IPS DF 6.9 (cell line): Measurements from ENCODE around the gene LHFPL2.

ENCODE experiments used
- DNase-seq: peaks from one replicate; pipeline ENCODE4 v3.0.0-alpha.2; 2013; ENCODE audit warnings: low read depth, low spot score
- H3K27ac ChIP-seq: one replicate; pipeline ENCODE4 v1.5.1; 2013; ENCODE audit warnings: low read length, control low read depth
- H3K27me3 ChIP-seq: 2 replicates; pipeline ENCODE4 v1.6.1; 2013; ENCODE audit warnings: mild to moderate bottlenecking, low read length; ENCODE audit not compliant: control insufficient read depth, insufficient read depth
- H3K36me3 ChIP-seq: 2 replicates; pipeline ENCODE4 v1.6.1; 2013; ENCODE audit warnings: low read length; ENCODE audit not compliant: control insufficient read depth, insufficient read depth
- H3K4me1 ChIP-seq: 2 replicates; pipeline ENCODE4 v1.6.1; 2013; ENCODE audit warnings: low read length; ENCODE audit not compliant: control insufficient read depth, insufficient read depth
- H3K4me3 ChIP-seq: 2 replicates; pipeline ENCODE4 v1.5.1; 2013; ENCODE audit warnings: mild to moderate bottlenecking, low read length
- H3K9me3 ChIP-seq: 2 replicates; pipeline ENCODE4 v1.6.1; 2013; ENCODE audit warnings: low read length, inconsistent platforms; ENCODE audit not compliant: control insufficient read depth, insufficient read depth
- WGBS: extraction: QIAGEN DNeasy Blood & Tissue Kit; methylation state at CpG from one replicate; pipeline ENCODE4 v1.1.7; 2013; ENCODE audit warnings: mixed read lengths, missing lambda C conversion rate; ENCODE audit not compliant: insufficient read length, insufficient coverage; 5-methylcytosine and 5-hydroxymethylcytosine counted together

Gene LHFPL2

GRCh38 chr5:78591138-78591612, 57.4 kb downstream of the LHFPL2 start:
- no peaks in the 10 kb centered on the region for H3K27me3 ChIP-seq
- WGBS, result no CpG with 5 or more reads among the region's 6 CpGs
- H3K4me1 ChIP-seq, result peaks cover 4% of the 10 kb centered on the region; the same call in 1 of the 2 replicates
- H3K27ac ChIP-seq, result no peak overlapping the region
- no peaks in the 10 kb centered on the region for H3K9me3 ChIP-seq
- H3K36me3 ChIP-seq, result no peaks in the 10 kb centered on the region
- DNase-seq, result no peak
- H3K4me3 ChIP-seq, result no peak overlapping the region

DNA sequence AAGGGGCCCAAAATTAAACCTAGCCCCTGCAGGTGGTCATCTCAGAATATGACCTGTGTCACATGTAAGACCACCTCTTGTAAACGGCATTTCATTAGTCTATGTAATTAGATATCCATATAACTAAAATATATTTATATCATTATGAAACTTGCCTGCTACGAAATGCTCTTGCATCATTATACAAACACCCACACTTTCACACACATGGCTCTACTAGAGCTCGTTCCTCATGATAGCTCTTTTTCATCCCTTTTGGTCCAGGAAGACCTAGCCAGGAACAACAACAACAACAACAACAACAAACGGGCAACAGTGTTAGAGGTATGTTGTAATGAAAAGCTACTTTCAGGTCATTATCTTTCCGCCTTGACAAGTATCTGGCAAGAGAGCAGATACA, 58.6 kb downstream of the LHFPL2 start:
- Histone ChIP-seq H3K4me3 (no peak overlapping the region), H3K27ac (no peak overlapping the region), H3K4me1 (peaks cover 4% of the 10 kb centered on the region; the same call in 1 of the 2 replicates), H3K36me3 (0 out of 2 replicates have a peak, but pooled peaks cover 5% of the 10 kb centered on the region), H3K27me3 (no peaks in the 10 kb centered on the region), H3K9me3 (peaks cover 2% of the 10 kb centered on the region; the same call in 1 of the 2 replicates)
- DNase-seq, result no peak
- WGBS, result no CpG with 5 or more reads among the region's 5 CpGs

GRCh38 chr5:78588507-78588906, 60.1 kb downstream of the LHFPL2 start:
- Histone ChIP-seq H3K4me3 (no peak overlapping the region), H3K27ac (no peak overlapping the region), H3K4me1 (peaks cover 2% of the 10 kb centered on the region; the same call in 1 of the 2 replicates), H3K9me3 (peaks cover 3% of the 10 kb centered on the region; the same call in 1 of the 2 replicates), H3K27me3 (no peaks in the 10 kb centered on the region), H3K36me3 (0 out of 2 replicates have a peak, but pooled peaks cover 5% of the 10 kb centered on the region)
- no peak for DNase-seq

GRCh38 chr5:78587775-78588291, 60.7 kb downstream of the LHFPL2 start:
- peaks cover 3% of the 10 kb centered on the region; the same call in 1 of the 2 replicates for H3K9me3 ChIP-seq
- H3K27me3 ChIP-seq, result no peaks in the 10 kb centered on the region
- WGBS, result no CpG with 5 or more reads among the region's 3 CpGs
- no peaks in the 10 kb centered on the region for H3K4me1 ChIP-seq
- H3K27ac ChIP-seq, result no peak overlapping the region
- no peak for DNase-seq
- no peak overlapping the region for H3K4me3 ChIP-seq
- 0 out of 2 replicates have a peak, but pooled peaks cover 5% of the 10 kb centered on the region for H3K36me3 ChIP-seq

- Histone ChIP-seq H3K4me1 (no peaks in the 10 kb centered on the region), H3K27ac (no peak overlapping the region)
Observed at GRCh38 chr5:78587081-78587774, 61.3 kb downstream of the LHFPL2 start.

GRCh38 chr5:78586251-78586650, 62.3 kb downstream of the LHFPL2 start:
- Histone ChIP-seq H3K27me3 (no peaks in the 10 kb centered on the region), H3K9me3 (peaks cover 3% of the 10 kb centered on the region; the same call in 1 of the 2 replicates), H3K4me3 (no peak overlapping the region), H3K36me3 (0 out of 2 replicates have a peak, but pooled peaks cover 5% of the 10 kb centered on the region), H3K4me1 (no peaks in the 10 kb centered on the region), H3K27ac (no peak overlapping the region)
- DNase-seq, result no peak
- WGBS, result no CpG with 5 or more reads among the region's 6 CpGs

More at GRCh38 chr5:78587081-78587774, 61.3 kb downstream of the LHFPL2 start:
- WGBS, result no CpG with 5 or more reads among the region's 4 CpGs
- no peak for DNase-seq
- H3K4me3 ChIP-seq, result no peak overlapping the region
- H3K36me3 ChIP-seq, result 0 out of 2 replicates have a peak, but pooled peaks cover 5% of the 10 kb centered on the region
- peaks cover 3% of the 10 kb centered on the region; the same call in 1 of the 2 replicates for H3K9me3 ChIP-seq
- no peaks in the 10 kb centered on the region for H3K27me3 ChIP-seq

DNA sequence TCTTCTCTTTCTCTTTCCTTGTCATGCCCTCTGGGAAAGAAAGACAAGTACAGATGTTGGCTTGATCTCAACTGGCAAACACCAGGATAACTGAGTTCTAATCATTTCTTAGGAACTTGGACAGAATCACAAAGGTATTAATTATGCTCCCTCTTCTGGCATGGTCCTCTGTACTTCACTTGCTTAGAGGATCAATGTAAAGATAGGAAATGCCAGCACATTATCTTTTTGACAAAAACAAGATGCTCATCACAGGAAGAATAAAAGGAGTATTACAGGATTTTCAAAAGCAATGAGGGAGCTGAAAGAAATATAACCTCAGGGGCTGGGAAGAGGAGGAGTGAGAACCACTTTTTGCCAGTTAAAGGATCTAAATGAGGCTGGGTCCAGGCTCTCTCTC, 70.6 kb downstream of the LHFPL2 start:
- H3K4me1 ChIP-seq, result peaks cover 2% of the 10 kb centered on the region; the same call in 1 of the 2 replicates
- H3K9me3 ChIP-seq, result no peaks in the 10 kb centered on the region
- H3K27ac ChIP-seq, result no peak overlapping the region

DNA sequence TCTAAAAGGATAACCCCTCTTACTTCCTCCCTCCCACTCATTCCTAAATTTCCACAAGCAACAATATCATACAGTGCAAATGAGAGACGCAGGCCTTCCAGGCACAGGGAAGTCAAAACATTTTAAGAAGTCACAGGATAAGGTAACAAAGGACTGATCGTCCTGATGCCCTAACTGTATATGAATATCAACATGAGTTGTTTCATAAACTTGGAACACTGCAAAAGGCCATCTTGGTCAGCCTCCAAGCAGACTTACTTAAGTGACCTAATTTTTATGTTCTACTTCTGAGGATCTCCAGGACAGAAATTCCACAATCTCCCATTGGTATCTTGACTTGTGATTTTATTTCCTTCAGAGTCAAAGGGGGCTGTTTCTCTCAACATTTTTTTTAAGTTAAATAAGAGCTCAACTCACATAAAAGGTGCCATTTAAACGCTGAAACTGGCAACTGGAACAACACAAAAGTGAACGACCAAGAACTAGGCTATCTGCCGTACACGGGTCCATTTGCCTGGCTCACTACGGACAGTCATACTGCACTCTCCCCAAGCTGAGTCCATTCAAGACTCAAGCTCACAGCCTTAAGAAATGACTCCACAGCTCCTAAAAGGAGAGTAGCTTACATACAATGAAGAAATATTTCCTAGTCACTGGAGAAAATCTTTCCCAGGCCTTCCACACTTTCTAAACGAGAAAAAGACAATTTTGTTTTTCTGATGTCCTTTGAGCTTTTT, 71.3 kb downstream of the LHFPL2 start:
- no CpG with 5 or more reads among the region's 8 CpGs for WGBS
- peaks cover 2% of the 10 kb centered on the region; the same call in 1 of the 2 replicates for H3K4me1 ChIP-seq

More for the DNA sequence above, 70.6 kb downstream of the LHFPL2 start:
- H3K27me3 ChIP-seq, result no peaks in the 10 kb centered on the region
- no peak overlapping the region for H3K4me3 ChIP-seq
- H3K36me3 ChIP-seq, result no peaks in the 10 kb centered on the region
- DNase-seq, result no peak

GRCh38 chr5:78576376-78576775, 72.2 kb downstream of the LHFPL2 start:
- H3K4me3 ChIP-seq, result no peak overlapping the region
- no peaks in the 10 kb centered on the region for H3K27me3 ChIP-seq
- H3K9me3 ChIP-seq, result no peaks in the 10 kb centered on the region
- H3K27ac ChIP-seq, result no peak overlapping the region
- WGBS, result no CpG with 5 or more reads among the region's 3 CpGs
- no peaks in the 10 kb centered on the region for H3K36me3 ChIP-seq
- H3K4me1 ChIP-seq, result peaks cover 2% of the 10 kb centered on the region; the same call in 1 of the 2 replicates
- no peak for DNase-seq

More for the DNA sequence above, 71.3 kb downstream of the LHFPL2 start:
- no peaks in the 10 kb centered on the region for H3K27me3 ChIP-seq
- no peak overlapping the region for H3K27ac ChIP-seq
- DNase-seq, result no peak
- H3K9me3 ChIP-seq, result no peaks in the 10 kb centered on the region
- no peaks in the 10 kb centered on the region for H3K36me3 ChIP-seq
- H3K4me3 ChIP-seq, result no peak overlapping the region

- H3K4me1 ChIP-seq, result peaks cover 4% of the 10 kb centered on the region; the same call in 1 of the 2 replicates
- no peak overlapping the region for H3K27ac ChIP-seq
- H3K4me3 ChIP-seq, result no peak overlapping the region
- H3K36me3 ChIP-seq, result no peaks in the 10 kb centered on the region
- WGBS, result no CpG with 5 or more reads among the region's 7 CpGs
- H3K9me3 ChIP-seq, result no peaks in the 10 kb centered on the region
- H3K27me3 ChIP-seq, result no peaks in the 10 kb centered on the region
- no peak for DNase-seq
Observed at GRCh38 chr5:78574731-78575161, 73.8 kb downstream of the LHFPL2 start.
